ENCODE results near the gene LECT2. TPM values are rescaled to one million over a fixed set of nuclear protein-coding genes. Genes with fewer than 3 reads are reported as not detected.

The LECT2 gene
- total RNA-seq, 2 donors from 2014 or later = not detected

- no peak for TF ChIP-seq CTCF (IDR thresholded peaks at IDR 0.05)
- DNase-seq = no peak
- no peaks in the 10 kb centered on the region for H3K4me1 ChIP-seq
- H3K27me3 ChIP-seq = no peaks in the 10 kb centered on the region
- H3K9me3 ChIP-seq = no peaks in the 10 kb centered on the region
- H3K9ac ChIP-seq (ENCODE audit: low read depth in 2 of 2, low read length in 2 of 2) = no peak overlapping the region
- no peaks in the 10 kb centered on the region for H3K36me3 ChIP-seq
- no peak overlapping the region for H3K27ac ChIP-seq
- H3K4me3 ChIP-seq = no peak overlapping the region
- intact Hi-C loops (cut with DNase I) = no loop called here
These were observed 56.1 kb downstream of the LECT2 start for GRCh38 chr5:135898651-135899050.

Other genes with a start within 250 kb of the LECT2 start
- 1 to 10 TPM; 4.1 to 6.0 TPM for gene SLC25A48, start 120.3 kb downstream of the LECT2 start, total RNA-seq
- not detected for gene IL9, start 59.1 kb downstream of the LECT2 start, total RNA-seq
- 10 to 100 TPM; 47.5 to 63.3 TPM for gene TGFBI, start 74.0 kb upstream of the LECT2 start, total RNA-seq
- 10 to 100 TPM; 51.9 to 64.1 TPM for gene SMAD5, start 177.9 kb upstream of the LECT2 start, total RNA-seq
- 10 to 100 TPM; 18.9 to 20.2 TPM for gene SMIM32, start 238.2 kb upstream of the LECT2 start, total RNA-seq

All from colonic mucosa (tissue), 4 donors.